Loucy (cell line): Measurements from ENCODE around the gene KDM4C.

ENCODE experiments used
- H2AFZ ChIP-seq: fragments of 200-600 bp; sonication (generic); 2 replicates; pipeline ENCODE4 v1.6.0; 2016; ENCODE audit warnings: antibody characterized with exemption, mild to moderate bottlenecking, low read length, moderate library complexity
- H3F3A ChIP-seq: fragments of 200-600 bp; 2 replicates; pipeline ENCODE4 v1.6.0; 2016; ENCODE audit warnings: antibody characterized with exemption, low read depth, mild to moderate bottlenecking
- H3K27me3 ChIP-seq: fragments of 200-600 bp; sonication (generic); 2 replicates; pipeline ENCODE4 v1.6.1; 2014; ENCODE audit warnings: low read length, mild to moderate bottlenecking; ENCODE audit not compliant: insufficient read depth, poor library complexity, severe bottlenecking
- H3K36me3 ChIP-seq: fragments of 200-600 bp; sonication (generic); 2 replicates; pipeline ENCODE4 v1.6.1; 2016; ENCODE audit warnings: low read length; ENCODE audit not compliant: insufficient read depth
- H3K4me1 ChIP-seq: fragments of 200-600 bp; sonication (generic); 2 replicates; pipeline ENCODE4 v1.5.1; 2014; ENCODE audit warnings: low read length, mild to moderate bottlenecking; ENCODE audit not compliant: insufficient read depth, poor library complexity, severe bottlenecking
- H3K4me2 ChIP-seq: fragments of 200-600 bp; sonication (generic); 2 replicates; pipeline ENCODE4 v1.6.0; 2014; ENCODE audit warnings: antibody characterized with exemption, low read length, low read depth, mild to moderate bottlenecking; ENCODE audit not compliant: poor library complexity, severe bottlenecking
- H3K4me3 ChIP-seq: fragments of 200-600 bp; sonication (generic); 2 replicates; pipeline ENCODE4 v1.5.1; 2014; ENCODE audit warnings: low read length, mild to moderate bottlenecking, mixed read lengths; ENCODE audit not compliant: poor library complexity, severe bottlenecking
- H3K79me2 ChIP-seq: fragments of 200-600 bp; sonication (generic); 2 replicates; pipeline ENCODE4 v1.6.1; 2014; ENCODE audit warnings: low read length; ENCODE audit not compliant: insufficient read depth
- H3K9ac ChIP-seq: fragments of 200-600 bp; sonication (generic); 2 replicates; pipeline ENCODE4 v1.6.0; 2014; ENCODE audit warnings: mild to moderate bottlenecking, low read depth, low read length, moderate library complexity; ENCODE audit not compliant: poor library complexity, severe bottlenecking
- H3K9me2 ChIP-seq: fragments of 200-600 bp; sonication (generic); replicated peaks from 2 replicates; pipeline ENCODE4 v1.6.1; 2016; ENCODE audit warnings: low read depth, low read length, mixed read lengths
- H3K9me3 ChIP-seq: fragments of 200-600 bp; sonication (generic); 2 replicates; pipeline ENCODE4 v1.6.1; 2014; ENCODE audit warnings: mild to moderate bottlenecking, antibody characterized with exemption, low read length, low read depth; ENCODE audit not compliant: insufficient read depth
- H4K20me1 ChIP-seq: fragments of 200-600 bp; sonication (generic); 2 replicates; pipeline ENCODE4 v1.6.0; 2014; ENCODE audit warnings: antibody characterized with exemption, low read length, mild to moderate bottlenecking; ENCODE audit not compliant: insufficient read depth, poor library complexity, severe bottlenecking
- EZH2phosphoT487 ChIP-seq: fragments of 200-600 bp; IDR thresholded peaks from 2 replicates; pipeline ENCODE4 v1.6.1; 2018; ENCODE audit warnings: antibody characterized with exemption, mild to moderate bottlenecking, moderate library complexity, borderline replicate concordance
- TF ChIP-seq, protein P1 (sequence below): fragments of 200-600 bp; sonication (generic); conservative IDR thresholded peaks from 2 replicates; pipeline ENCODE4 v1.5.1; 2014; ENCODE audit warnings: mild to moderate bottlenecking, antibody characterized with exemption, low read length

Gene KDM4C

DNA sequence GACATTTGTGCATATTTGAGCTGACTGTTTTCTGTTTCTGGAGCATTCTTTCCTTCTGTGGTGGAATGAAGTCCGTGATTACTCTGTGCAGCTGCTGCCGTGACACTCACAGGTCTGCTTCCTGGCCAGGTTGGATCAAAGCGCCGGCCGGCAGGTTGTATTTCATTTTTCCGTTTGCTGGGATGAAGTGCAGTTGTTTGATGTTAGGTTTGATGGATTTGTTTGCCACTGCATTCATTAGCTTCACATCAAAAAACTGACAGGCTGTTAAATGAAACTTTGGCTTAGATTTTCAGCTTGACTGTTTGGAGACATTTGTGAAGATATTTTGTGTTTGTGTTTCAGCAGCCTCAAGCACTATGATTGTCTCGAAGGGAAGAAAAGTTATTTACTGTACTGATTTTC lies 140.1 kb downstream of the KDM4C start:
- H3K9me3 ChIP-seq = no peaks in the 10 kb centered on the region
- no peak overlapping the region for H3K9ac ChIP-seq
- H3K36me3 ChIP-seq = 0 out of 2 replicates have a peak, but pooled peaks cover 4% of the 10 kb centered on the region
- H3K79me2 ChIP-seq = no peaks in the 10 kb centered on the region
- TF ChIP-seq, protein P1, sequence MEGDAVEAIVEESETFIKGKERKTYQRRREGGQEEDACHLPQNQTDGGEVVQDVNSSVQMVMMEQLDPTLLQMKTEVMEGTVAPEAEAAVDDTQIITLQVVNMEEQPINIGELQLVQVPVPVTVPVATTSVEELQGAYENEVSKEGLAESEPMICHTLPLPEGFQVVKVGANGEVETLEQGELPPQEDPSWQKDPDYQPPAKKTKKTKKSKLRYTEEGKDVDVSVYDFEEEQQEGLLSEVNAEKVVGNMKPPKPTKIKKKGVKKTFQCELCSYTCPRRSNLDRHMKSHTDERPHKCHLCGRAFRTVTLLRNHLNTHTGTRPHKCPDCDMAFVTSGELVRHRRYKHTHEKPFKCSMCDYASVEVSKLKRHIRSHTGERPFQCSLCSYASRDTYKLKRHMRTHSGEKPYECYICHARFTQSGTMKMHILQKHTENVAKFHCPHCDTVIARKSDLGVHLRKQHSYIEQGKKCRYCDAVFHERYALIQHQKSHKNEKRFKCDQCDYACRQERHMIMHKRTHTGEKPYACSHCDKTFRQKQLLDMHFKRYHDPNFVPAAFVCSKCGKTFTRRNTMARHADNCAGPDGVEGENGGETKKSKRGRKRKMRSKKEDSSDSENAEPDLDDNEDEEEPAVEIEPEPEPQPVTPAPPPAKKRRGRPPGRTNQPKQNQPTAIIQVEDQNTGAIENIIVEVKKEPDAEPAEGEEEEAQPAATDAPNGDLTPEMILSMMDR = no peak
- no peak for TF ChIP-seq EZH2phosphoT487
- peaks cover 29% of the 10 kb centered on the region for H3K4me1 ChIP-seq
- H3K4me2 ChIP-seq = no peak overlapping the region
- H3K9me2 ChIP-seq = no peaks in the 10 kb centered on the region
- H3K4me3 ChIP-seq = no peak overlapping the region
- no peaks in the 10 kb centered on the region for H3K27me3 ChIP-seq
- peaks cover 63% of the 10 kb centered on the region for H4K20me1 ChIP-seq
- peaks cover 15% of the 10 kb centered on the region for H3F3A ChIP-seq
- H2AFZ ChIP-seq = no peak overlapping the region

DNA sequence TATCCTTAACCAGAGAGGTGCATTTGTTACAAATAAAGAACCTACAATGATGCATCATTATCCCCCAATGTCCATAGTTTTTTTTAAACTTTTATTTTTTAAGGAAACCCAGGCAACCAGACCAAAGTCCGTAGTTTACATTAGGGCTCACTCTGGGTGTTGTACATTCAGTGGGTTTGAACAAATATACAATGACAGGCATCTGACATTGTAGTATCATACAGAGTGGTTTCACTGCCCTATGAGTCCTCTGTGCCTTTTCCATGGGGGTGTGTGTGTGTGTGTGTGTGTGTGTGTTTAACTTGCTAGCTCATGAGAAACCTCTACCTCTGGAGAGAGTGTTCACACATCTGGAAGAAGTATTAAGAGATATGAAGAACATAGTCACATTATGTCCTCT lies 141.5 kb downstream of the KDM4C start:
- Histone ChIP-seq H2AFZ (no peak overlapping the region), H3K4me2 (no peak overlapping the region), H3K79me2 (no peaks in the 10 kb centered on the region), H3K4me1 (peaks cover 18% of the 10 kb centered on the region), H3K9me3 (no peaks in the 10 kb centered on the region), H3K9ac (no peak overlapping the region), H3K9me2 (no peaks in the 10 kb centered on the region), H3K36me3 (0 out of 2 replicates have a peak, but pooled peaks cover 4% of the 10 kb centered on the region), H3F3A (peaks cover 4% of the 10 kb centered on the region; the same call in 1 of the 2 replicates), H3K27me3 (no peaks in the 10 kb centered on the region), H4K20me1 (peaks cover 53% of the 10 kb centered on the region), H3K4me3 (no peak overlapping the region)
- TF ChIP-seq EZH2phosphoT487 = no peak
- TF ChIP-seq, protein P1 = no peak

DNA sequence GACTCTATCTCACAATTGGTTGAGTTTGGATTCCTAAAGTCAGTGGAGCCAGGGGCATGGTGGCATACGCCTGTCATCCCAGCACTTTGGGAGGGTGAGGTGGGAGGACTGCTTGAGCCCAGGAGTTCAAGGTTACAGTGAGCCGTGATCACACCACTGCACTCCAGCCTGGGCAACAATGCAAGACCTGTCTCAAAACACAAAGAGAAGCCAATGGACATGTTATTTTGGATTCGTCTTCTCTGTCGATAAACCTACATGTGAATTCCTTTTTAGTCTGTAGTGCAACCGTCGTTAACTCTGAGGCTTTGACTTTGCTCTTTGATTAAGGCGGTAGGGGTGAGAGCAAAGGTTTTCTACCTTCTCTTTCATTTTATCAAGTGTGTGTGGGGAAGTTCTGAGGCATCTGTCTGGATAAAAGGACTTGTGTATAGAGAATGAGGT lies 142.7 kb downstream of the KDM4C start:
- no peaks in the 10 kb centered on the region for H3K9me3 ChIP-seq
- H3K4me1 ChIP-seq = peaks cover 8% of the 10 kb centered on the region
- no peaks in the 10 kb centered on the region for H3F3A ChIP-seq
- H3K79me2 ChIP-seq = no peaks in the 10 kb centered on the region
- no peak overlapping the region for H3K4me3 ChIP-seq
- no peaks in the 10 kb centered on the region for H3K9me2 ChIP-seq
- H3K4me2 ChIP-seq = no peak overlapping the region
- no peaks in the 10 kb centered on the region for H3K27me3 ChIP-seq
- no peak for TF ChIP-seq EZH2phosphoT487
- TF ChIP-seq, protein P1 = no peak
- H4K20me1 ChIP-seq = peaks cover 41% of the 10 kb centered on the region
- H2AFZ ChIP-seq = no peak overlapping the region
- peaks cover 2% of the 10 kb centered on the region; the same call in 1 of the 2 replicates for H3K36me3 ChIP-seq
- no peak overlapping the region for H3K9ac ChIP-seq
